ENCODE results near the gene BCL11A.
A peak's percentile ranks its signal among the peaks of the same experiment; 100 is the strongest.

BCL11A gene

GRCh38 chr2:60557486-60557864 is 4.0 kb upstream of the BCL11A start:
- no peak for DNase-seq

- DNase-seq, result no peak
These were observed 3.4 kb upstream of the BCL11A start for GRCh38 chr2:60556576-60557485.

- DNase-seq, result no peak
These were observed 2.7 kb upstream of the BCL11A start for GRCh38 chr2:60556175-60556574.

- DNase-seq, result peak; percentile 44
These were observed 2.3 kb upstream of the BCL11A start for GRCh38 chr2:60555783-60556139.

- DNase-seq, result peak; percentile 57
These were observed 1.8 kb upstream of the BCL11A start for GRCh38 chr2:60555066-60555782.

- DNase-seq, result no peak
These were observed 1.2 kb upstream of the BCL11A start for GRCh38 chr2:60554646-60555065.

GRCh38 chr2:60554074-60554645 is 706 bp upstream of the BCL11A start:
- DNase-seq, result no peak

- DNase-seq, result no peak
These were observed 481 bp downstream of the BCL11A start for GRCh38 chr2:60552851-60553494.

- DNase-seq, result peak; percentile 34
These were observed 1.2 kb downstream of the BCL11A start for GRCh38 chr2:60552078-60552850.

GRCh38 chr2:60551240-60552077 is 2.0 kb downstream of the BCL11A start:
- DNase-seq, result peak; percentile 33

- no peak for DNase-seq
These were observed 2.5 kb downstream of the BCL11A start for GRCh38 chr2:60550984-60551239.

- peak; percentile 70 for DNase-seq
These were observed 3.1 kb downstream of the BCL11A start for GRCh38 chr2:60550178-60550983.

- no peak for DNase-seq
These were observed 3.6 kb downstream of the BCL11A start for GRCh38 chr2:60549928-60550177.

GRCh38 chr2:60549238-60549927 is 4.1 kb downstream of the BCL11A start:
- no peak for DNase-seq

- DNase-seq, result no peak
These were observed 4.6 kb downstream of the BCL11A start for GRCh38 chr2:60548845-60549237.

- no peak for DNase-seq
These were observed 5.1 kb downstream of the BCL11A start for GRCh38 chr2:60548311-60548710.

- DNase-seq, result no peak
These were observed 5.6 kb downstream of the BCL11A start for GRCh38 chr2:60547841-60548240.

- DNase-seq, result no peak
These were observed 6.6 kb downstream of the BCL11A start for GRCh38 chr2:60546756-60547420.

- DNase-seq, result no peak
These were observed 8.4 kb downstream of the BCL11A start for GRCh38 chr2:60544954-60545560.

GRCh38 chr2:60544062-60544461 is 9.4 kb downstream of the BCL11A start:
- DNase-seq, result peak; percentile 12
